ENCODE measurements around the gene WDR43.
A peak's percentile ranks its signal among the peaks of the same experiment; 100 is the strongest.

The WDR43 gene

DNA sequence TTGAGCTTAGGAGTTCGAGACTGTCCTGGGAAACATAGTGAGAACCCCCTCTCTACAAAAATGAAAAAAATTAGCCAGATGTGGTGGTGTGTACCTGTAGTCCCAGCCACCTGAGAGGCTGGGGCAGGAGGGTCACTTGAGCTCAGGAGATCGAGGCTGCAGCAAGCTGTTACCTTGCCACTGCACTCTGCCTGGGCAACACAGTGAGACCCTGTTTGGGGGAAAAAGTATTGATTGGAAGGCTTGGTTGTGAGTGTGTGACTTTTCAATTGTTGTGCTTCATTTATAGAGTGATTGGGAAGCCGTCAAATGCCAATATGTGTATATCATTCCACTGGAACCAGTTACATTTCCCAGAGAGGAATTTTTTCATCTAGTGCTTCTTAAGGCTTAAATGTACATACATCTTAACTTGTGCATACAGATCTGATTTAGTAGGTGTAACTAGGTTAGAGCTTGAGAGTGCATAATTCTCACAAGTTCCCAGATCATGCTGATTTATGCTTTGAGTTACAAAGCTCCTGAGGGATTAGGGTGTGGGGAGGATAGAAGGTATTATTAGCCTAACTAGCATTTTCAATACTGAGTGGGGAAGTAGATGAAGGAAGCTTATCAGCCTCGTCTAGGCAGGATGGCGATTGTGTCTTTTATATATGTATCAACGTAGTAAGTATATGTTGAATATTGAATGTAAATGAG is 15.3 kb downstream of the WDR43 start:
- no peak for DNase-seq

DNA sequence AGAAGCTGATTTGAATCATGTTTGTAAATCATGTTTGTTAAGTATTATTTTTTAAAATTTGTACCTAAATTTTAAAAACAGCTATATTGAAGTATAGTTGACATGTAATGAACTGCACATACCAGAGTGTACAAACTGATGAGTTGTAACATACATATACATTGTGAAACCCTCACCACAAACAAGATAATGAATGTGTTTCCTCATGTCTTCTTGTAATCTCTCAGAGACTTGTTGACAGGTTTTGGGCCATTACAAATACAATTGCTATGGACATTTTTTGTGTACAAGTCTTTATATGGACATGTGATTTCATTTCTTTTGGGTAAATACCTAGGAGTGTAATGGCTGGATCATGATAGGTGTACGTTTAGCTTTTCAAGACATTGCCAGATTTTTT is 21.5 kb downstream of the WDR43 start:
- DNase-seq: no peak

DNA sequence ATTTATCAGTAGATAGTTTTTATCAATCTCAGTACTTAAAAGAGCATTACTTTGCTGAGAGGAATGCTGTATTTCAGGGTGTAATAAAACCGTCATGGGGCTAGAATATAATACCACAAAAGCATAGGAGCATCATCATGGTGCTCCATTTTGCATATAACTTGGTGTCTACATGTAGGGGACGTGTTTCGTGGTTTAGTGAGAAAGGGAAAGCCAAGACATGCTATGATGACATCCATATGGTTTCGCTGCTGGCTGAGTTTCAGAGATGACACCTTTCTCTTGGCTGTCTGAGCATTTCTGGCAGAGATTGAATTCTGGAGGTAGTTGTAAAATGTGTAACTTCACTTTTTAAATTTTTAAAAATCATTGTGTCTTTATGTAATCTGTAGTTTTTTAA is 32.4 kb downstream of the WDR43 start:
- DNase-seq: no peak

GRCh38 chr2:28927469-28927868 is 33.0 kb downstream of the WDR43 start:
- no peak for DNase-seq

GRCh38 chr2:28927878-28928277 is 33.4 kb downstream of the WDR43 start:
- no peak for DNase-seq

- DNase-seq: no peak
Measured at GRCh38 chr2:28929581-28929980, 35.1 kb downstream of the WDR43 start.

- DNase-seq: no peak
Measured at GRCh38 chr2:28930205-28930604, 35.7 kb downstream of the WDR43 start.

GRCh38 chr2:28934769-28935168 is 40.3 kb downstream of the WDR43 start:
- DNase-seq: no peak

GRCh38 chr2:28941008-28941407 is 46.5 kb downstream of the WDR43 start:
- DNase-seq: no peak

GRCh38 chr2:28944535-28945248 is 50.2 kb downstream of the WDR43 start:
- no peak for DNase-seq

DNA sequence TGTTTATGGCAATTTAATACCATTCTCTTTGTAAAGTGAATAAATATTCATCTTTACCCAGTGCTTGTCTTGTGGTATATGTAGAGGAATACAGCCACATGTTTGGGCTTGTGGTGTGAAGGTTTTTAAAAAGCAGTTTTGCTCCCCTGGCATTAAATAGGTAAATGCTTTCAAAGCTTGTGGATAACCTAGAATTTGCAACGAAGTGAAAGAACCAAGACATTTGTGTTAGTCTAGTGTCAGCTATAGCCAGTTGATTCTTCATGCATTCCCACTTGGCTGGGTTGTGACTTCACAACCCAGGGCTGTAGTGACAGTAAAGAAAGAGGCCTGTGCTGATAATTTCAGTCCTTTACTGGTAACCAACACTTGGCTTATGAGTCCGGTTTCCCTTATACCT is 53.7 kb downstream of the WDR43 start:
- DNase-seq: no peak

GRCh38 chr2:28949190-28949589 is 54.7 kb downstream of the WDR43 start:
- no peak for DNase-seq

DNA sequence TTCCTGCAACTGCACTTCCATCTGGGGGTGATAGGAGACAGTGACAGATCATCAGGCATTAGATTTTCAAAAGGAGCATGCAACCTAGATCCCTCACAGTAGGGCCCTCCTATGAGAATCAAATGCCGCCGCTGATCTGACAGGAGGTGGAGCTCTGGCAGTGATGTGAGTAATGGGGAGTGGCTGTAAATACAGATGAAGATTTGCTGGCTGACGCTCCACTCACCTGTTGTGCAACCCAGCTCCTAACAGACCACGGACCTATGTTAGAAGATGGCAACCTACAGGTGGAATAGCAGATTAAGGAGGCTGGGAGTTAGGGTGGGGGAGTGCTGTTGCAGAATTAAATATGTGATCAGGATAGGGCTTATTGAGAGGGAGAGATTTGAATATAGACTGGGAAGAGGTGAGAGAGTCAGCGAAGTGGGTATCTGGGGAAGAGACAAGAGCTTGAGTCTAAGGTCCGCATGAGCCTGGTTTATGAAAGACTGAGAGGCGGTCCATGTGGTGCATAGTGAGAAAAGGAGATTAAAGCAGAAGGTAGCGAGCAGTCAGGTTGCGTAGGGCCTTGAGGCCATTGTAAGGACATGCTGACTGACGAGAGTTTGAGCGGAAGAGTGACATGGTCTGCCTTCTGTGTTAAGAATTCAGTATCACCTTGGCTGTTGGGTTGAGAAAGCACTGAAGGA is 55.3 kb downstream of the WDR43 start:
- no peak for DNase-seq

GRCh38 chr2:28950941-28951630 is 56.6 kb downstream of the WDR43 start:
- no peak for DNase-seq

DNA sequence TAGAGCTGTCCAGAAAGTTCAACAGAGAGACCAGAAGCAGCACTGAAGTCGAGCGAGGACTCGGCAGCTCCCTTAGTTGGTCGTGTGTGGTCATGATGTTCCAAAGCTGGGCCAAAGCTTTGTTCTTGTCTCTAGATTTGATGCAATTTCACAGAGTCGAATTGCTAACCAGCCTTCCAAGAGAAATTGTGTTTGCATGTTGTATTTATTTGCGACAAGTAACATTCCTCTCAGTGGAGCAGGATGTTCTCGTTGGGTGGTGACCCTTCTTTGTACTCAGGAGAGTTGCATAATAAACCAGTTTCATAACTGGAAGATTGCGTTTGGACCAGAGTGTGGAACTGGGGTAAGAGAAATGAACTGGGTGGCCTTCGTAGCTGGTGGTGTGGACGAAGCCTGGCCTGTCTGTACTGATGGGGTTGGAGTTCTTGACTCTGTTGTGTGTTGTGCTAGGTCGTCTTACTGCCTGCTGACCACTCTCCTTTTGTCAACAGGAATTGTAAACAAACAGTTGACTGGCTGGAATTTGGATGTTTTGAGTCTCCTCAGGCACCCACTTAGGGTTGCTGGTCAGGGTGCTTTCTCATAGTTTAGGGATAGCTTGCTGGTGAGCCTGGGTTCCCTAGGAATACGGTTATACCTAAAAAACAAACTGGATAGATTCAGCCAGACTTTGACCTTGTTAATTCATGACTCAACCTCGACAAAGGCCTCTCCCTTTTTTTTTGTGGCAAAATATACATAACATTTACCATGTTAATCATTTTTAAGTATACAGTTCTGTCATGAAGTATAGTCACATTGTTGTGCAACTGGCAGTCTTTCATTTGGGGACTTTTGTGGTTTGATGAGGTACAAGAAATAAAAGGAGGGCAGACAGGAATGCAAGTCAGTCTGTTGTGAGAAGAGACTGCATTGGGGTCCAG is 57.7 kb downstream of the WDR43 start:
- no peak for DNase-seq

DNA sequence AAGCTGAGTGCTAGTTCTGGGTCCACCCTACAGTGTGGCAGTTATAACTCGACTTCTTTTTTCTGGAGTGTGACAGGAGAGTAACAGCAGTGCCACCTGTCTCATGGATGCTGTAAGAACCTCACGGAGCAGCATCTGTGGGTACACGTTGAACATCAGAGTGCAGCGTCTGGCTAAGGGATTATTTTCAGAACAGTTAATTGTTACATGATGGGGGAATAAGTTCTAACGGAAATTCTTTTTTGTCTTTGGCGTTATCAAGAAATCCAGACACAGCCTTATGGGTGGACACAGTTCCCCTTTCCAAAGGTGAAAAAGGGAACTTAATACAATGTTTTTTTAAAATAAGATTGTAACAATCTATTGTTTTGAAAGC is 58.4 kb downstream of the WDR43 start:
- DNase-seq: peak; percentile 37

DNA sequence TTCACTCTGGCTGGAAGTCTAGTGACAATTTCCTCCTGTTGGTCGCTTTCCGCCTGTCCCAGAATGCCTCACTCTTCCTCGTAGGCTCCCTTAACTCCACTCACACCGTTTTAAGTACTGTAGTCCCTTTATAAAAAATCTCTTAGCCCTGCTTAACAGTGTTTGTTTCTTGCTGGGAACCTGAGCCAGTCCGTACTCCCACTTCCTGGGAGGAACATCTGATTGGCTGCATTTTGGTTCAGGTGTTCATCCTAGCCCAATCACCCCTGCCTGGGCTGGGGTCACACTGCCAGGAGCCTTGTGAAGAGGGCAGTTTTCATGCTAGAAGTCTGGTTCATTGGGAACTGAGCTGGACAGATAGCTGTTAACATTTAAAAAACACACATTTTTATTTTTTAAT is 61.0 kb downstream of the WDR43 start:
- DNase-seq: no peak

DNA sequence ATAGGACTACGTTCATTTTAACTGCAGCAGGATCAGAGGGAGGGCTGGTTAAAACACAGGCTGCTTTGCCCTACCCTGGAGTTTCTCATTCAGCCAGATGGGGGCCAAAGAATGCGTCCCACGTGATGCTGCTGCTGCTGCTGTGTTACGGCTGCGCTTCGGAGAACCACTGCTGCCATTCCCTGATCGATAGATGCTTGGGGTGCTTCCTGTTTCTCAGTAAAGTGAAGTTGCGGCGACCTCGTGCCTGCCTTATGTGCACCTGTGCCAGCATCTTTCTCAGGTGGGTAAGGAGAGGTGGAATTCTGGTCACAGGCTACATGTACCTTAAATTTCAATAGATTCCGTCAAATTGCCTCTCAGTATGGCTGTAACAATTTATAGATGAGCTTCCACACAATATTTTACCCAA is 62.0 kb downstream of the WDR43 start:
- no peak for DNase-seq

DNA sequence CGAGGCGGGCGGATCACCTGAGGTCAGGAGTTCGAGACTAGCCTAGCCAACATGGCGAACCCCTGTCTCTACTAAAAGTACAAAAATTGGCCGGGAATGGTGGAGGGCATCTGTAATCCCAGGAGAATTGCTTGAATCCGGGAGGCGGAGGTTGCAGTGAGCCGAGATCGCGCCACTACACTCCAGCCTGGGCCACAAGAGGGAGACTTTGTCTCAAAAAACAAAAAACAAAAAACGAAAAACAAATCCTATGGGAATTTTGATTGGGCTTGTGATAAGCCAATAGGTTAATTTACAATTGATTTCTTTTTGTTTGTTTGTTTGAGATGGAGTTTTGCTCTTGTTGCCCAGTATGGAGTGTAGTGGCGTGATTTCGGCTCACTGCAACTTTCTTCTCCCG is 62.4 kb downstream of the WDR43 start:
- no peak for DNase-seq

DNA sequence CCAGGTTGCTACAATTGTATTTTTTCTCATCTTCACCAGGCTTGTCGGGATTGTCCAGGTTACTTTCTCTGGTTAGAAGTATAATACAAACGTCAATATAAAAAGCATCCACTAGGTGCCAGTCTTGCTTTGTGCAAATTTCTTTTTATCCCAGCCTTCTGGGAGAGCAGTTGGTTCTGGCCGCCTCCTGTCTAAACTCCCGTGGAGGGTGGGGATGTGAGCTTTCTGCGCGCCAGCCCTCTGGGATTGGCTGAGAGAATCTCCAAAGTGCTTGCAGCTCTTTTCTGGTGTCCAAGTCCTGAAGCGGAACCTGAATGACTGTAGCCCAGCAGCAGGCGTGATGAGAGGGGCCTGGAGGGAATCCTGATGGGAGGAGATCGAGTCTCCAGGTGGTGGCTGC is 64.2 kb downstream of the WDR43 start:
- DNase-seq: peak; percentile 59

- no peak for DNase-seq
Measured at GRCh38 chr2:28960401-28960800, 65.9 kb downstream of the WDR43 start.

DNA sequence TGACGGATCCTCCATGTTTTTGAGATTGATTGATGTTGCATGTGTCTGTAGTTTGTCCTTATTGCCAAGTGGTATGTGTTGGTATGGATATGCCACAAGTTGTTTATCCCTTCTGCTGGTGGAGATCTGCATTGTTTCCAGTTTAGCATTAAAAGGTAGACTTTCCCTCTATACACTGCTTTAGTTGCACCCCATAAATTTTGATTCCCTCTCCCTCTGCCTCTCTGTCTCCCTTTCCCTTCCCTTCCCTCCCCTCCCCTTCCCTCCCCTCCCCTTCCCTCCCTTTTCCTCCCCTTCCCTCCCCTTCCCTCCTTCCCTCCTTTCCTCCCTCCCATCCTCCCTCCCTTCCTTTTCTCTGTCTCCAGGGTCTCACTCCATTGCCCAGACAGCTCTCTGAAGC is 68.0 kb downstream of the WDR43 start:
- no peak for DNase-seq

Measured in NCI-H1105 treated with DMSO at 0.1 percent for 48 hours (cell line).